ACC112 (cell line): ENCODE measurements around the gene BRMS1L.

ENCODE experiments used
- H2AFZ ChIP-seq: fragments of 200-600 bp; sonication (generic); one replicate; pipeline ENCODE4 v1.6.0; 2017; ENCODE audit warnings: antibody characterized with exemption, low read length; ENCODE audit not compliant: unreplicated experiment
- H3K27ac ChIP-seq: fragments of 200-600 bp; sonication (generic); 2 replicates; pipeline ENCODE4 v1.5.1; 2014; ENCODE audit warnings: low read depth, mild to moderate bottlenecking, antibody characterized with exemption, low read length, moderate library complexity
- H3K27me3 ChIP-seq: fragments of 200-600 bp; sonication (generic); 2 replicates; pipeline ENCODE4 v1.6.1; 2014; ENCODE audit warnings: mild to moderate bottlenecking, antibody characterized with exemption, low read length, moderate library complexity, mixed read lengths; ENCODE audit not compliant: insufficient read depth
- H3K36me3 ChIP-seq: fragments of 200-600 bp; sonication (generic); 2 replicates; pipeline ENCODE4 v1.6.1; 2016; ENCODE audit warnings: mild to moderate bottlenecking, antibody characterized with exemption, low read length, moderate library complexity, mixed read lengths; ENCODE audit not compliant: insufficient read depth
- H3K4me1 ChIP-seq: fragments of 200-600 bp; sonication (generic); one replicate; pipeline ENCODE4 v1.6.1; 2016; ENCODE audit warnings: low read length, mixed read lengths; ENCODE audit not compliant: insufficient read depth, unreplicated experiment, control insufficient read depth
- H3K4me3 ChIP-seq: fragments of 200-600 bp; sonication (generic); 2 replicates; pipeline ENCODE4 v1.5.1; 2014; ENCODE audit warnings: mild to moderate bottlenecking, low read depth, low read length
- H3K79me2 ChIP-seq: fragments of 200-600 bp; sonication (generic); one replicate; pipeline ENCODE4 v1.6.0; 2016; ENCODE audit warnings: low read length; ENCODE audit not compliant: control insufficient read depth, unreplicated experiment, insufficient read depth

The BRMS1L gene

GRCh38 chr14:35849122-35849521, 23.0 kb downstream of the BRMS1L start:
- Histone ChIP-seq H3K36me3 (peaks cover 16% of the 10 kb centered on the region), H3K79me2 (no peaks in the 10 kb centered on the region), H3K4me3 (no peak overlapping the region), H3K27me3 (no peaks in the 10 kb centered on the region), H3K27ac (no peak overlapping the region), H2AFZ (no peak overlapping the region), H3K4me1 (no peaks in the 10 kb centered on the region)

- Histone ChIP-seq H3K27me3 (no peaks in the 10 kb centered on the region), H3K79me2 (no peaks in the 10 kb centered on the region)
Observed at GRCh38 chr14:35851823-35852222, 25.7 kb downstream of the BRMS1L start.

GRCh38 chr14:35853225-35853624, 27.1 kb downstream of the BRMS1L start:
- H3K27ac ChIP-seq = no peak overlapping the region
- H2AFZ ChIP-seq = no peak overlapping the region
- H3K27me3 ChIP-seq = no peaks in the 10 kb centered on the region
- peaks cover 16% of the 10 kb centered on the region for H3K36me3 ChIP-seq
- no peak overlapping the region for H3K4me3 ChIP-seq
- no peaks in the 10 kb centered on the region for H3K4me1 ChIP-seq
- H3K79me2 ChIP-seq = no peaks in the 10 kb centered on the region

More at GRCh38 chr14:35851823-35852222, 25.7 kb downstream of the BRMS1L start:
- Histone ChIP-seq H3K4me3 (no peak overlapping the region), H3K36me3 (peaks cover 16% of the 10 kb centered on the region), H3K4me1 (no peaks in the 10 kb centered on the region), H2AFZ (no peak overlapping the region), H3K27ac (no peak overlapping the region)

GRCh38 chr14:35854696-35855270, 28.6 kb downstream of the BRMS1L start:
- Histone ChIP-seq H3K27me3 (no peaks in the 10 kb centered on the region), H3K4me3 (no peak overlapping the region), H3K27ac (no peak overlapping the region), H3K36me3 (peaks cover 16% of the 10 kb centered on the region), H3K79me2 (no peaks in the 10 kb centered on the region), H2AFZ (no peak overlapping the region), H3K4me1 (peaks cover 5% of the 10 kb centered on the region)

- Histone ChIP-seq H3K79me2 (no peaks in the 10 kb centered on the region), H3K27me3 (no peaks in the 10 kb centered on the region), H3K4me3 (no peak overlapping the region), H3K4me1 (peaks cover 5% of the 10 kb centered on the region), H3K36me3 (peaks cover 14% of the 10 kb centered on the region), H2AFZ (no peak overlapping the region), H3K27ac (no peak overlapping the region)
Observed at GRCh38 chr14:35855876-35856481, 29.8 kb downstream of the BRMS1L start.

- no peak overlapping the region for H2AFZ ChIP-seq
- H3K27me3 ChIP-seq = no peaks in the 10 kb centered on the region
- H3K27ac ChIP-seq = no peak overlapping the region
- peaks cover 5% of the 10 kb centered on the region for H3K4me1 ChIP-seq
- no peak overlapping the region for H3K4me3 ChIP-seq
- peaks cover 13% of the 10 kb centered on the region; the same call in 1 of the 2 replicates for H3K36me3 ChIP-seq
- H3K79me2 ChIP-seq = no peaks in the 10 kb centered on the region
Observed at GRCh38 chr14:35858521-35859209, 32.5 kb downstream of the BRMS1L start.

GRCh38 chr14:35861204-35861868, 35.2 kb downstream of the BRMS1L start:
- no peak overlapping the region for H3K4me3 ChIP-seq
- H3K27me3 ChIP-seq = no peaks in the 10 kb centered on the region
- H2AFZ ChIP-seq = no peak overlapping the region
- H3K27ac ChIP-seq = no peak overlapping the region
- peaks cover 5% of the 10 kb centered on the region for H3K4me1 ChIP-seq
- H3K36me3 ChIP-seq = peaks cover 15% of the 10 kb centered on the region; the same call in 1 of the 2 replicates
- H3K79me2 ChIP-seq = no peaks in the 10 kb centered on the region

- no peaks in the 10 kb centered on the region for H3K27me3 ChIP-seq
- H3K4me3 ChIP-seq = no peak overlapping the region
- peaks cover 19% of the 10 kb centered on the region for H3K36me3 ChIP-seq
- no peaks in the 10 kb centered on the region for H3K4me1 ChIP-seq
- no peaks in the 10 kb centered on the region for H3K79me2 ChIP-seq
- no peak overlapping the region for H3K27ac ChIP-seq
- H2AFZ ChIP-seq = no peak overlapping the region
Observed at GRCh38 chr14:35865611-35866324, 39.6 kb downstream of the BRMS1L start.

GRCh38 chr14:35866595-35867279, 40.6 kb downstream of the BRMS1L start:
- H3K4me1 ChIP-seq = no peaks in the 10 kb centered on the region
- H3K27me3 ChIP-seq = no peaks in the 10 kb centered on the region
- H3K79me2 ChIP-seq = no peaks in the 10 kb centered on the region
- H2AFZ ChIP-seq = no peak overlapping the region
- H3K36me3 ChIP-seq = peaks cover 19% of the 10 kb centered on the region
- H3K4me3 ChIP-seq = no peak overlapping the region
- H3K27ac ChIP-seq = no peak overlapping the region

GRCh38 chr14:35867280-35867629, 41.1 kb downstream of the BRMS1L start:
- Histone ChIP-seq H2AFZ (no peak overlapping the region), H3K4me1 (no peaks in the 10 kb centered on the region), H3K27ac (no peak overlapping the region), H3K36me3 (peaks cover 19% of the 10 kb centered on the region), H3K79me2 (no peaks in the 10 kb centered on the region), H3K4me3 (no peak overlapping the region), H3K27me3 (no peaks in the 10 kb centered on the region)
